ENCODE results near the gene COLEC11. TPM values are rescaled to one million over a fixed set of nuclear protein-coding genes. Genes with fewer than 3 reads are reported as not detected.
A peak's percentile ranks its signal among the peaks of the same experiment; 100 is the strongest.

The COLEC11 gene
- total and polyA plus RNA-seq, 2 of the 13 experiments (the other 11 are each of a cell fraction or from before 2014, with no cell fraction given): 1.5 to 3.0 TPM

- TF ChIP-seq NFAT5 (CRISPR knock-in tag; IDR thresholded peaks at IDR 0.05): peak; percentile 24; the same call in 1 of the 2 replicates
- peak; percentile 98 for TF ChIP-seq RXRB (CRISPR knock-in tag; IDR thresholded peaks at IDR 0.05; ENCODE audit: borderline replicate concordance)
- TF ChIP-seq YY1 (IDR thresholded peaks at IDR 0.05; ENCODE audit: insufficient read depth, insufficient replicate concordance, low read depth, low read length): peak; percentile 34
- no peak for TF ChIP-seq CCAR2 (optimal IDR thresholded peaks at IDR 0.05; ENCODE audit: low read depth, low read length)
- no peak for TF ChIP-seq SETDB1 (CRISPR knock-in tag; IDR thresholded peaks at IDR 0.05; ENCODE audit: borderline replicate concordance)
- peak; percentile 84; the same call in 1 of the 2 replicates for TF ChIP-seq MEIS2 (CRISPR knock-in tag; IDR thresholded peaks at IDR 0.05)
- TF ChIP-seq ZNF558 (CRISPR knock-in tag; IDR thresholded peaks at IDR 0.05; ENCODE audit: borderline replicate concordance): no peak
- no peak for TF ChIP-seq ZNF451 (CRISPR knock-in tag; IDR thresholded peaks at IDR 0.05)
- 0 out of 2 replicates have a peak, but pooled peaks have one; percentile 28 for TF ChIP-seq ARID2 (CRISPR knock-in tag; IDR thresholded peaks at IDR 0.05; ENCODE audit: borderline replicate concordance)
- no peak for TF ChIP-seq RAD21 (CRISPR knock-in tag; IDR thresholded peaks at IDR 0.05)
- TF ChIP-seq ZNF562 (CRISPR knock-in tag; IDR thresholded peaks at IDR 0.05; ENCODE audit: borderline replicate concordance): no peak
- no peak for TF ChIP-seq RFXANK (CRISPR knock-in tag; IDR thresholded peaks at IDR 0.05)
- TF ChIP-seq ZNF44 (CRISPR knock-in tag; IDR thresholded peaks at IDR 0.05): 0 out of 2 replicates have a peak, but pooled peaks have one; percentile 20
- peak; percentile 87 for TF ChIP-seq KAT8 (CRISPR knock-in tag; IDR thresholded peaks at IDR 0.05)
- TF ChIP-seq ELF3 (CRISPR knock-in tag; IDR thresholded peaks at IDR 0.05): peak; percentile 57
- TF ChIP-seq HMG20B (CRISPR knock-in tag; conservative IDR thresholded peaks at IDR 0.05): peak; percentile 74
- peak; percentile 40; the same call in 1 of the 2 replicates for TF ChIP-seq PHF8 (CRISPR knock-in tag; IDR thresholded peaks at IDR 0.05)
- TF ChIP-seq KDM5B (CRISPR knock-in tag; IDR thresholded peaks at IDR 0.05; ENCODE audit: borderline replicate concordance): peak; percentile 58; the same call in 1 of the 2 replicates
- TF ChIP-seq ZNF326 (CRISPR knock-in tag; IDR thresholded peaks at IDR 0.05; ENCODE audit: borderline replicate concordance): no peak
- no peak for TF ChIP-seq PBX2 (CRISPR knock-in tag; IDR thresholded peaks at IDR 0.05)
- no peak for TF ChIP-seq SRSF9 (IDR thresholded peaks at IDR 0.05; ENCODE audit: borderline replicate concordance, insufficient read depth, low read depth, low read length, poor library complexity, severe bottlenecking)
- TF ChIP-seq FOXJ3 (CRISPR knock-in tag; IDR thresholded peaks at IDR 0.05; ENCODE audit: borderline replicate concordance): peak; percentile 84; the same call in 1 of the 2 replicates
- no peak for TF ChIP-seq MIXL1 (CRISPR knock-in tag; IDR thresholded peaks at IDR 0.05)
- TF ChIP-seq EED (CRISPR knock-in tag; IDR thresholded peaks at IDR 0.05): peak; percentile 76; the same call in 1 of the 2 replicates
Observed at GRCh38 chr2:3585261-3586109, 9.4 kb upstream of the COLEC11 start (continued).
